CD4-positive, alpha-beta T cell (primary cell): ENCODE results near the gene ATP4A. TPM values are rescaled to one million over a fixed set of nuclear protein-coding genes. Genes with fewer than 3 reads are reported as not detected.

Experiments
- ATAC-seq: fragments of 200-7000 bp; cut with Tn5 transposase; one replicate; pipeline ENCODE4 v1.10.0; 2022; ENCODE audit warnings: mild to moderate bottlenecking; ENCODE audit not compliant: poor library complexity
- CTCF ChIA-PET: fragments of 350-600 bp; sonication (Branson Sonifier 250); formaldehyde crosslinking; loops from one replicate; lab custom pipeline; 2021; ENCODE audit warnings: antibody characterized with exemption, inconsistent platforms; lab: Charles Lee
- POLR2A ChIA-PET: fragments of 350-600 bp; sonication (Branson Sonifier 250); formaldehyde crosslinking; loops from one replicate; lab custom pipeline; 2021; ENCODE audit warnings: antibody characterized with exemption, inconsistent platforms; lab: Charles Lee
- DNase-seq, 14 experiments: peaks; one replicate each; pipeline ENCODE4 v3.0.0-alpha.2; 2013 to 2020; ENCODE audit warnings: mixed read lengths in 2 of 14
- H3K27ac ChIP-seq, 2 donors: one replicate each; pipeline versions ENCODE4 v1.5.1 to v1.7.0; 2013; ENCODE audit warnings: low read length in 2 of 2, low read depth in 1 of 2, mild to moderate bottlenecking in 1 of 2
- H3K27me3 ChIP-seq, 2 experiments: 1 replicate in 1 of 2; 2 replicates in 1 of 2; pipeline versions ENCODE4 v1.6.1 to v1.7.0; 2013; ENCODE audit warnings: low read length in 2 of 2, control low read depth in 1 of 2, mild to moderate bottlenecking in 1 of 2, moderate library complexity in 1 of 2; ENCODE audit not compliant: insufficient read depth in 2 of 2, control insufficient read depth in 1 of 2
- H3K36me3 ChIP-seq: one replicate; pipeline ENCODE4 v1.6.1; 2013; ENCODE audit warnings: low read length, control low read depth; ENCODE audit not compliant: insufficient read depth
- H3K4me1 ChIP-seq: one replicate; pipeline ENCODE4 v1.6.1; 2013; ENCODE audit warnings: low read length, control low read depth; ENCODE audit not compliant: insufficient read depth
- H3K4me3 ChIP-seq: one replicate; pipeline ENCODE4 v1.5.1; 2013; ENCODE audit warnings: mild to moderate bottlenecking, low read length, moderate library complexity
- H3K9me3 ChIP-seq, 2 experiments: 1 replicate in 1 of 2; 2 replicates in 1 of 2; pipeline versions ENCODE4 v1.6.1 to v1.7.0; 2013; ENCODE audit warnings: low read length in 2 of 2, mild to moderate bottlenecking in 2 of 2, control low read depth in 1 of 2, moderate library complexity in 1 of 2; ENCODE audit not compliant: control insufficient read depth in 1 of 2, insufficient read depth in 1 of 2
- H3K27ac Mint-ChIP-seq: one replicate; pipeline ENCODE4 v1.8.0; 2020; ENCODE audit warnings: mixed read lengths
- H3K27me3 Mint-ChIP-seq: one replicate; pipeline ENCODE4 v1.8.0; 2021; ENCODE audit warnings: mixed read lengths
- H3K36me3 Mint-ChIP-seq: one replicate; pipeline ENCODE4 v1.8.0; 2021; ENCODE audit warnings: low read depth, mixed read lengths
- H3K4me1 Mint-ChIP-seq: one replicate; pipeline ENCODE4 v1.8.0; 2021; ENCODE audit warnings: low read depth, mixed read lengths
- H3K4me3 Mint-ChIP-seq: one replicate; pipeline ENCODE4 v1.8.0; 2020; ENCODE audit warnings: mild to moderate bottlenecking, mixed read lengths
- H3K9me3 Mint-ChIP-seq: one replicate; pipeline ENCODE4 v1.8.0; 2020; ENCODE audit warnings: mixed read lengths
- CTCF ChIP-seq: fragments of 200-600 bp; IDR thresholded peaks from one replicate; pipeline ENCODE4 v1.8.0; 2022; ENCODE audit warnings: antibody characterized with exemption, mild to moderate bottlenecking
- intact Hi-C, 2 experiments: fragments of 100-400 bp; cut with DNase I in 1 of 2; cut with micrococcal nuclease in 1 of 2; formaldehyde crosslinking; loops; one replicate each; pipeline versions ENCODE4 v1.15.1 to v1.9.0; 2023 to 2025; cut with DNase I, micrococcal nuclease
- total RNA-seq, 174 experiments: library from RNA in 2 of 174; stranded (reverse) in 2 of 174; gene quantifications; one replicate each; pipeline ENCODE4 v1.2.3 and lab custom pipeline; 2021 to 2026

ATP4A gene
- total RNA-seq, 2 experiments from 2014 or later = not detected

GRCh38 chr19:35524181-35524837, 39.1 kb downstream of the ATP4A start:
- no peak for DNase-seq
- H3K9me3 ChIP-seq = peaks cover 0 to 7% of the 10 kb centered on the region in 2 experiments
- no peak for ATAC-seq
- Mint-ChIP-seq H3K4me1 (no peaks in the 10 kb centered on the region), H3K27ac (no peak overlapping the region), H3K27me3 (peaks cover 28% of the 10 kb centered on the region), H3K9me3 (no peaks in the 10 kb centered on the region), H3K36me3 (no peaks in the 10 kb centered on the region), H3K4me3 (no peak overlapping the region)
- ChIA-PET POLR2A (no interaction called here), CTCF (no interaction called here)
- H3K4me3 ChIP-seq = no peak overlapping the region
- H3K4me1 ChIP-seq = no peaks in the 10 kb centered on the region
- no peak overlapping the region for H3K27ac ChIP-seq
- H3K36me3 ChIP-seq = no peaks in the 10 kb centered on the region
- peaks cover 0 to 3% of the 10 kb centered on the region in 2 experiments for H3K27me3 ChIP-seq
- TF ChIP-seq CTCF = no peak
- intact Hi-C loops = no loop called here

- no peak for TF ChIP-seq CTCF
- peaks cover 0 to 3% of the 10 kb centered on the region in 2 experiments for H3K27me3 ChIP-seq
- ChIA-PET CTCF (interaction anchor here (1.4 kb wide), 1 partner anchor 12 kb away, joined by 4 read pairs; no protein-coding TSS in a partner anchor), POLR2A (no interaction called here)
- no peaks in the 10 kb centered on the region for H3K4me1 ChIP-seq
- no peaks in the 10 kb centered on the region for H3K36me3 ChIP-seq
- H3K27ac ChIP-seq = no peak overlapping the region
- peaks cover 0 to 6% of the 10 kb centered on the region in 2 experiments for H3K9me3 ChIP-seq
- Mint-ChIP-seq H3K9me3 (no peaks in the 10 kb centered on the region), H3K27ac (no peak overlapping the region), H3K36me3 (no peaks in the 10 kb centered on the region), H3K27me3 (peaks cover 21% of the 10 kb centered on the region), H3K4me3 (no peak overlapping the region), H3K4me1 (no peaks in the 10 kb centered on the region)
- no peak for DNase-seq
- intact Hi-C loops = no loop called here
- ATAC-seq = no peak
- no peak overlapping the region for H3K4me3 ChIP-seq
Measured at GRCh38 chr19:35522745-35523327, 40.6 kb downstream of the ATP4A start.

- ChIA-PET CTCF (interaction anchor here (1.4 kb wide), 1 partner anchor 11 kb away, joined by 4 read pairs; no protein-coding TSS in a partner anchor), POLR2A (no interaction called here)
- DNase-seq (no peak), ATAC-seq (no peak)
- H3K4me3 Mint-ChIP-seq = no peak overlapping the region
- peaks cover 0 to 3% of the 10 kb centered on the region in 2 experiments for H3K27me3 ChIP-seq
- H3K36me3 ChIP-seq = no peaks in the 10 kb centered on the region
- H3K27me3 Mint-ChIP-seq = peaks cover 19% of the 10 kb centered on the region
- H3K27ac Mint-ChIP-seq = no peak overlapping the region
- H3K4me3 ChIP-seq = no peak overlapping the region
- no peaks in the 10 kb centered on the region for H3K9me3 ChIP-seq
- no peaks in the 10 kb centered on the region for H3K4me1 ChIP-seq
- H3K36me3 Mint-ChIP-seq = no peaks in the 10 kb centered on the region
- no peaks in the 10 kb centered on the region for H3K4me1 Mint-ChIP-seq
- no peak overlapping the region for H3K27ac ChIP-seq
- intact Hi-C loops = no loop called here
- H3K9me3 Mint-ChIP-seq = no peaks in the 10 kb centered on the region
- no peak for TF ChIP-seq CTCF
Measured at GRCh38 chr19:35521124-35521743, 42.2 kb downstream of the ATP4A start.
